ENCODE data around the gene RB1.

- TF ChIP-seq POLR2AphosphoS5 (IDR thresholded peaks at IDR 0.05; ENCODE audit: borderline replicate concordance, low read depth, low read length) (no peak), EZH2 (IDR thresholded peaks at IDR 0.05) (no peak)
Measured at GRCh38 chr13:48476215-48476614, 172.7 kb downstream of the RB1 start.

Data from SK-N-MC (cell line).